WTC11 (cell line): ENCODE measurements around the gene MTMR2. TPM values are rescaled to one million over a fixed set of nuclear protein-coding genes. Genes with fewer than 3 reads are reported as not detected.
A peak's percentile ranks its signal among the peaks of the same experiment; 100 is the strongest.

ENCODE experiments used
- ATAC-seq: fragments of 200-7000 bp; cut with Tn5 transposase; 2 replicates; pipeline ENCODE4 v1.10.0; 2021; ENCODE audit warnings: mild to moderate bottlenecking, moderate library complexity
- CTCF ChIA-PET: fragments of 300-600 bp; sonication (Branson Sonifier 250); formaldehyde crosslinking; loops from one replicate; lab custom pipeline; 2021; ENCODE audit warnings: antibody characterized with exemption; lab: Charles Lee
- POLR2A ChIA-PET: fragments of 350-600 bp; sonication (Branson Sonifier 250); formaldehyde crosslinking; loops from one replicate; lab custom pipeline; 2021; ENCODE audit warnings: antibody characterized with exemption; lab: Charles Lee
- DNase-seq: peaks from one replicate; pipeline ENCODE4 v3.0.0; 2021; ENCODE audit warnings: low spot score
- H3K27ac Mint-ChIP-seq: 2 replicates; pipeline ENCODE4 v1.8.0; 2021; ENCODE audit warnings: mixed read lengths
- H3K27me3 Mint-ChIP-seq: 2 replicates; pipeline ENCODE4 v1.8.0; 2021; ENCODE audit warnings: low read depth, mild to moderate bottlenecking, moderate library complexity, mixed read lengths
- H3K36me3 Mint-ChIP-seq: 2 replicates; pipeline ENCODE4 v1.8.0; 2021; ENCODE audit warnings: mixed read lengths
- H3K4me1 Mint-ChIP-seq: 2 replicates; pipeline ENCODE4 v1.8.0; 2022; ENCODE audit warnings: mixed read lengths
- H3K4me3 Mint-ChIP-seq: 2 replicates; pipeline ENCODE4 v1.8.0; 2021; ENCODE audit warnings: mild to moderate bottlenecking, moderate library complexity, mixed read lengths
- H3K9me3 Mint-ChIP-seq: 2 replicates; pipeline ENCODE4 v1.8.0; 2021; ENCODE audit warnings: mixed read lengths
- CREM ChIP-seq: sonication (generic); formaldehyde crosslinking; IDR thresholded peaks from 2 replicates; pipeline ENCODE4 v1.8.1; 2022; ENCODE audit warnings: mild to moderate bottlenecking, missing genetic modification reagents, moderate library complexity
- FOXJ3 ChIP-seq: sonication (generic); formaldehyde crosslinking; IDR thresholded peaks from 2 replicates; pipeline ENCODE4 v1.9.0; 2021; ENCODE audit warnings: missing genetic modification reagents, mild to moderate bottlenecking, borderline replicate concordance
- MXD4 ChIP-seq: fragments of 250-450 bp; sonication (Bioruptor Pico); IDR thresholded peaks from 2 replicates; pipeline ENCODE4 v1.8.0; 2021; ENCODE audit warnings: mild to moderate bottlenecking, moderate library complexity, borderline replicate concordance
- MYBL2 ChIP-seq: sonication (generic); formaldehyde crosslinking; IDR thresholded peaks from 2 replicates; pipeline ENCODE4 v1.8.1; 2023; ENCODE audit warnings: mild to moderate bottlenecking, moderate library complexity, missing genetic modification reagents
- NFATC4 ChIP-seq: fragments of 250-450 bp; sonication (Bioruptor Pico); IDR thresholded peaks from 2 replicates; pipeline ENCODE4 v1.9.0; 2021; ENCODE audit warnings: mild to moderate bottlenecking
- NFE2L1 ChIP-seq: sonication (generic); formaldehyde crosslinking; IDR thresholded peaks from 2 replicates; pipeline ENCODE4 v1.8.1; 2023; ENCODE audit warnings: missing genetic modification reagents
- SMAD3 ChIP-seq: sonication (generic); formaldehyde crosslinking; IDR thresholded peaks from 2 replicates; pipeline ENCODE4 v1.8.0; 2022; ENCODE audit warnings: missing genetic modification reagents, mild to moderate bottlenecking, borderline replicate concordance
- SP1 ChIP-seq: sonication (generic); formaldehyde crosslinking; conservative IDR thresholded peaks from 2 replicates; pipeline ENCODE4 v1.8.1; 2022; ENCODE audit warnings: missing genetic modification reagents
- ZNF396 ChIP-seq: fragments of 250-450 bp; sonication (Bioruptor Pico); IDR thresholded peaks from 2 replicates; pipeline ENCODE4 v1.8.0; 2021; ENCODE audit warnings: mild to moderate bottlenecking, moderate library complexity, borderline replicate concordance
- ZNF423 ChIP-seq: fragments of 250-450 bp; sonication (Bioruptor Pico); IDR thresholded peaks from 2 replicates; pipeline ENCODE4 v2.1.2; 2022; ENCODE audit warnings: mild to moderate bottlenecking, moderate library complexity
- total RNA-seq: library from RNA; stranded (reverse); gene quantifications from 3 replicates; pipeline ENCODE4 v1.2.3, GENCODE V29; 2021
- TF ChIP-seq, protein P1 (sequence below): sonication (generic); formaldehyde crosslinking; conservative IDR thresholded peaks from 2 replicates; pipeline ENCODE4 v1.8.1; 2022; ENCODE audit warnings: mild to moderate bottlenecking, missing genetic modification reagents
- TF ChIP-seq, protein P2 (sequence below): sonication (generic); formaldehyde crosslinking; IDR thresholded peaks from 2 replicates; pipeline ENCODE4 v1.8.0; 2023; ENCODE audit warnings: missing genetic modification reagents, mild to moderate bottlenecking, borderline replicate concordance
- TF ChIP-seq, protein P3 (sequence below): sonication (generic); formaldehyde crosslinking; IDR thresholded peaks from 2 replicates; pipeline ENCODE4 v1.8.0; 2022; ENCODE audit warnings: missing genetic modification reagents
- TF ChIP-seq, protein P4 (sequence below): sonication (generic); formaldehyde crosslinking; IDR thresholded peaks from 2 replicates; pipeline ENCODE4 v1.8.0; 2022; ENCODE audit warnings: mild to moderate bottlenecking, missing genetic modification reagents
- TF ChIP-seq, protein P5 (sequence below): sonication (generic); formaldehyde crosslinking; IDR thresholded peaks from 2 replicates; pipeline ENCODE4 v1.8.0; 2022; ENCODE audit warnings: mild to moderate bottlenecking, missing genetic modification reagents
- TF ChIP-seq, protein P6 (sequence below): sonication (generic); formaldehyde crosslinking; IDR thresholded peaks from 2 replicates; pipeline ENCODE4 v1.8.1; 2023; ENCODE audit warnings: mild to moderate bottlenecking, missing genetic modification reagents
- TF ChIP-seq, protein P7 (sequence below): sonication (generic); formaldehyde crosslinking; IDR thresholded peaks from 2 replicates; pipeline ENCODE4 v1.8.1; 2023; ENCODE audit warnings: mild to moderate bottlenecking, missing genetic modification reagents
- TF ChIP-seq, protein P8 (sequence below): fragments of 250-450 bp; sonication (Bioruptor Pico); IDR thresholded peaks from 2 replicates; pipeline ENCODE4 v2.1.2; 2022; ENCODE audit warnings: mild to moderate bottlenecking, moderate library complexity

The MTMR2 gene
- total RNA-seq, 1 experiment from 2014 or later = 45.6 TPM

DNA sequence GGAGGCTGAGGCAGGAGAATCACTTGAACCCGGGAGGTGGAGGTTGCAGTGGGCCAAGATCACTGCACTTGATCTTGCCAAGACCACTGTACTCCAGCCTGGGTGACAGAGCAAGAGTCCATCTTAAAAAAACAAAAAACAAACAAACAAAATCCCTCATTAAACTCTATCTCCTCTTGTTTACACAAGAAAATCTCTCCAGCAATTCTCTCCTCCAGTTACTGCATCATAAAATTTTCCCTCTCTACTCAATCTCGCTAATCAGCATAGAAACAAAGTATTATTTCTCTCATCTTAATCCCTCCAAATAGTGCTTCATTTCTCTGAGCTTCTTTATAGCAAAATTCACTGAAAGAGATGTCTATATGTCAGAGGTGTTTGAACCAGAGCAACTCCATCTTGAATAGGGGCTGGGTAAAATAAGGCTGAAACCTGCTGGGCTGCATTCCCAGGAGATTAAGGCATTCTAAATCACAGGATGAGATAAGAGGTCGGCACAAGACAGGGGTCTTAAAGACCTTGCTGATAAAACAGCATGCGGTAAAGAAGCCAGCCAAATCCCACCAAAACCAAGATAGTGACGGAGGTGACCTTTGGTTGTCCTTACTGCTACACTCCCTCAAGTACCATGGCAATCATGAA lies 19.8 kb downstream of the MTMR2 start:
- no peak for DNase-seq

DNA sequence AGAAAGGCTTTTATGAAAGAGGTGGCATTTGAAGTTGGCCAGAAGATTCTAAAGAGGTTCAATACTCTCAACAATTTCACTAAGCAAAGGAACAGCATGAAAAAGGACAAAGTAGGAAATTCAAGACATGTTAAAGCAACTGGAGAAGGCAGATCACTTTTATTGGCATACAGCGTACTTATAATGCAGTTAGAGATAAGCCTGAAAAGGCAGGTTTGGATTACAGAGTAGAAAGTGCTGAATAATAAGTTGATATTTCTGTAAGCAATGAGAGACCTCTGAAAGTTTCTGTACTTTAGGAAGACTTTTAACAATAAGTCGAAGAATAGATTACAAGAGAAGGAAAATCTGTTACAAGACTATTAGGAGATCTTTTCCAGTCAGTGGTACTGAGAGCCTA lies 25.1 kb downstream of the MTMR2 start:
- Mint-ChIP-seq H3K36me3 (no peaks in the 10 kb centered on the region), H3K9me3 (no peaks in the 10 kb centered on the region), H3K27me3 (no peaks in the 10 kb centered on the region), H3K4me3 (no peak overlapping the region), H3K27ac (no peak overlapping the region), H3K4me1 (peaks cover 7% of the 10 kb centered on the region)
- ChIA-PET POLR2A (no interaction called here), CTCF (no interaction called here)
- DNase-seq (no peak), ATAC-seq (no peak)
- TF ChIP-seq MYBL2 (CRISPR knock-in tag) (no peak), CREM (CRISPR knock-in tag) (no peak)
- TF ChIP-seq, protein P1, sequence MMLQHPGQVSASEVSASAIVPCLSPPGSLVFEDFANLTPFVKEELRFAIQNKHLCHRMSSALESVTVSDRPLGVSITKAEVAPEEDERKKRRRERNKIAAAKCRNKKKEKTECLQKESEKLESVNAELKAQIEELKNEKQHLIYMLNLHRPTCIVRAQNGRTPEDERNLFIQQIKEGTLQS (CRISPR knock-in tag) = no peak
- TF ChIP-seq, protein P2, sequence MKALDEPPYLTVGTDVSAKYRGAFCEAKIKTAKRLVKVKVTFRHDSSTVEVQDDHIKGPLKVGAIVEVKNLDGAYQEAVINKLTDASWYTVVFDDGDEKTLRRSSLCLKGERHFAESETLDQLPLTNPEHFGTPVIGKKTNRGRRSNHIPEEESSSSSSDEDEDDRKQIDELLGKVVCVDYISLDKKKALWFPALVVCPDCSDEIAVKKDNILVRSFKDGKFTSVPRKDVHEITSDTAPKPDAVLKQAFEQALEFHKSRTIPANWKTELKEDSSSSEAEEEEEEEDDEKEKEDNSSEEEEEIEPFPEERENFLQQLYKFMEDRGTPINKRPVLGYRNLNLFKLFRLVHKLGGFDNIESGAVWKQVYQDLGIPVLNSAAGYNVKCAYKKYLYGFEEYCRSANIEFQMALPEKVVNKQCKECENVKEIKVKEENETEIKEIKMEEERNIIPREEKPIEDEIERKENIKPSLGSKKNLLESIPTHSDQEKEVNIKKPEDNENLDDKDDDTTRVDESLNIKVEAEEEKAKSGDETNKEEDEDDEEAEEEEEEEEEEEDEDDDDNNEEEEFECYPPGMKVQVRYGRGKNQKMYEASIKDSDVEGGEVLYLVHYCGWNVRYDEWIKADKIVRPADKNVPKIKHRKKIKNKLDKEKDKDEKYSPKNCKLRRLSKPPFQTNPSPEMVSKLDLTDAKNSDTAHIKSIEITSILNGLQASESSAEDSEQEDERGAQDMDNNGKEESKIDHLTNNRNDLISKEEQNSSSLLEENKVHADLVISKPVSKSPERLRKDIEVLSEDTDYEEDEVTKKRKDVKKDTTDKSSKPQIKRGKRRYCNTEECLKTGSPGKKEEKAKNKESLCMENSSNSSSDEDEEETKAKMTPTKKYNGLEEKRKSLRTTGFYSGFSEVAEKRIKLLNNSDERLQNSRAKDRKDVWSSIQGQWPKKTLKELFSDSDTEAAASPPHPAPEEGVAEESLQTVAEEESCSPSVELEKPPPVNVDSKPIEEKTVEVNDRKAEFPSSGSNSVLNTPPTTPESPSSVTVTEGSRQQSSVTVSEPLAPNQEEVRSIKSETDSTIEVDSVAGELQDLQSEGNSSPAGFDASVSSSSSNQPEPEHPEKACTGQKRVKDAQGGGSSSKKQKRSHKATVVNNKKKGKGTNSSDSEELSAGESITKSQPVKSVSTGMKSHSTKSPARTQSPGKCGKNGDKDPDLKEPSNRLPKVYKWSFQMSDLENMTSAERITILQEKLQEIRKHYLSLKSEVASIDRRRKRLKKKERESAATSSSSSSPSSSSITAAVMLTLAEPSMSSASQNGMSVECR (CRISPR knock-in tag) = no peak
- TF ChIP-seq, protein P3, sequence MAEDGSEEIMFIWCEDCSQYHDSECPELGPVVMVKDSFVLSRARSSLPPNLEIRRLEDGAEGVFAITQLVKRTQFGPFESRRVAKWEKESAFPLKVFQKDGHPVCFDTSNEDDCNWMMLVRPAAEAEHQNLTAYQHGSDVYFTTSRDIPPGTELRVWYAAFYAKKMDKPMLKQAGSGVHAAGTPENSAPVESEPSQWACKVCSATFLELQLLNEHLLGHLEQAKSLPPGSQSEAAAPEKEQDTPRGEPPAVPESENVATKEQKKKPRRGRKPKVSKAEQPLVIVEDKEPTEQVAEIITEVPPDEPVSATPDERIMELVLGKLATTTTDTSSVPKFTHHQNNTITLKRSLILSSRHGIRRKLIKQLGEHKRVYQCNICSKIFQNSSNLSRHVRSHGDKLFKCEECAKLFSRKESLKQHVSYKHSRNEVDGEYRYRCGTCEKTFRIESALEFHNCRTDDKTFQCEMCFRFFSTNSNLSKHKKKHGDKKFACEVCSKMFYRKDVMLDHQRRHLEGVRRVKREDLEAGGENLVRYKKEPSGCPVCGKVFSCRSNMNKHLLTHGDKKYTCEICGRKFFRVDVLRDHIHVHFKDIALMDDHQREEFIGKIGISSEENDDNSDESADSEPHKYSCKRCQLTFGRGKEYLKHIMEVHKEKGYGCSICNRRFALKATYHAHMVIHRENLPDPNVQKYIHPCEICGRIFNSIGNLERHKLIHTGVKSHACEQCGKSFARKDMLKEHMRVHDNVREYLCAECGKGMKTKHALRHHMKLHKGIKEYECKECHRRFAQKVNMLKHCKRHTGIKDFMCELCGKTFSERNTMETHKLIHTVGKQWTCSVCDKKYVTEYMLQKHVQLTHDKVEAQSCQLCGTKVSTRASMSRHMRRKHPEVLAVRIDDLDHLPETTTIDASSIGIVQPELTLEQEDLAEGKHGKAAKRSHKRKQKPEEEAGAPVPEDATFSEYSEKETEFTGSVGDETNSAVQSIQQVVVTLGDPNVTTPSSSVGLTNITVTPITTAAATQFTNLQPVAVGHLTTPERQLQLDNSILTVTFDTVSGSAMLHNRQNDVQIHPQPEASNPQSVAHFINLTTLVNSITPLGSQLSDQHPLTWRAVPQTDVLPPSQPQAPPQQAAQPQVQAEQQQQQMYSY (CRISPR knock-in tag) = no peak
- TF ChIP-seq, protein P4, sequence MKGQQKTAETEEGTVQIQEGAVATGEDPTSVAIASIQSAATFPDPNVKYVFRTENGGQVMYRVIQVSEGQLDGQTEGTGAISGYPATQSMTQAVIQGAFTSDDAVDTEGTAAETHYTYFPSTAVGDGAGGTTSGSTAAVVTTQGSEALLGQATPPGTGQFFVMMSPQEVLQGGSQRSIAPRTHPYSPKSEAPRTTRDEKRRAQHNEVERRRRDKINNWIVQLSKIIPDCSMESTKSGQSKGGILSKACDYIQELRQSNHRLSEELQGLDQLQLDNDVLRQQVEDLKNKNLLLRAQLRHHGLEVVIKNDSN = no peak

More for the DNA sequence above, 19.8 kb downstream of the MTMR2 start:
- peaks cover 9% of the 10 kb centered on the region for H3K4me1 Mint-ChIP-seq
- no peaks in the 10 kb centered on the region for H3K27me3 Mint-ChIP-seq
- no peak for TF ChIP-seq NFE2L1 (CRISPR knock-in tag)
- TF ChIP-seq, protein P5, sequence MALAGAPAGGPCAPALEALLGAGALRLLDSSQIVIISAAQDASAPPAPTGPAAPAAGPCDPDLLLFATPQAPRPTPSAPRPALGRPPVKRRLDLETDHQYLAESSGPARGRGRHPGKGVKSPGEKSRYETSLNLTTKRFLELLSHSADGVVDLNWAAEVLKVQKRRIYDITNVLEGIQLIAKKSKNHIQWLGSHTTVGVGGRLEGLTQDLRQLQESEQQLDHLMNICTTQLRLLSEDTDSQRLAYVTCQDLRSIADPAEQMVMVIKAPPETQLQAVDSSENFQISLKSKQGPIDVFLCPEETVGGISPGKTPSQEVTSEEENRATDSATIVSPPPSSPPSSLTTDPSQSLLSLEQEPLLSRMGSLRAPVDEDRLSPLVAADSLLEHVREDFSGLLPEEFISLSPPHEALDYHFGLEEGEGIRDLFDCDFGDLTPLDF = no peak
- TF ChIP-seq, protein P6, sequence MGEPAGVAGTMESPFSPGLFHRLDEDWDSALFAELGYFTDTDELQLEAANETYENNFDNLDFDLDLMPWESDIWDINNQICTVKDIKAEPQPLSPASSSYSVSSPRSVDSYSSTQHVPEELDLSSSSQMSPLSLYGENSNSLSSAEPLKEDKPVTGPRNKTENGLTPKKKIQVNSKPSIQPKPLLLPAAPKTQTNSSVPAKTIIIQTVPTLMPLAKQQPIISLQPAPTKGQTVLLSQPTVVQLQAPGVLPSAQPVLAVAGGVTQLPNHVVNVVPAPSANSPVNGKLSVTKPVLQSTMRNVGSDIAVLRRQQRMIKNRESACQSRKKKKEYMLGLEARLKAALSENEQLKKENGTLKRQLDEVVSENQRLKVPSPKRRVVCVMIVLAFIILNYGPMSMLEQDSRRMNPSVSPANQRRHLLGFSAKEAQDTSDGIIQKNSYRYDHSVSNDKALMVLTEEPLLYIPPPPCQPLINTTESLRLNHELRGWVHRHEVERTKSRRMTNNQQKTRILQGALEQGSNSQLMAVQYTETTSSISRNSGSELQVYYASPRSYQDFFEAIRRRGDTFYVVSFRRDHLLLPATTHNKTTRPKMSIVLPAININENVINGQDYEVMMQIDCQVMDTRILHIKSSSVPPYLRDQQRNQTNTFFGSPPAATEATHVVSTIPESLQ = no peak
- TF ChIP-seq, protein P7, sequence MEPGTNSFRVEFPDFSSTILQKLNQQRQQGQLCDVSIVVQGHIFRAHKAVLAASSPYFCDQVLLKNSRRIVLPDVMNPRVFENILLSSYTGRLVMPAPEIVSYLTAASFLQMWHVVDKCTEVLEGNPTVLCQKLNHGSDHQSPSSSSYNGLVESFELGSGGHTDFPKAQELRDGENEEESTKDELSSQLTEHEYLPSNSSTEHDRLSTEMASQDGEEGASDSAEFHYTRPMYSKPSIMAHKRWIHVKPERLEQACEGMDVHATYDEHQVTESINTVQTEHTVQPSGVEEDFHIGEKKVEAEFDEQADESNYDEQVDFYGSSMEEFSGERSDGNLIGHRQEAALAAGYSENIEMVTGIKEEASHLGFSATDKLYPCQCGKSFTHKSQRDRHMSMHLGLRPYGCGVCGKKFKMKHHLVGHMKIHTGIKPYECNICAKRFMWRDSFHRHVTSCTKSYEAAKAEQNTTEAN (CRISPR knock-in tag) = no peak
- no peak for TF ChIP-seq SMAD3
- peak; percentile 49; the same call in 1 of the 2 replicates for TF ChIP-seq ZNF423 (CRISPR knock-in tag)
- peak; percentile 64; the same call in 1 of the 2 replicates for TF ChIP-seq ZNF396 (CRISPR knock-in tag)
- no peak for TF ChIP-seq FOXJ3 (CRISPR knock-in tag)
- TF ChIP-seq, protein P8, sequence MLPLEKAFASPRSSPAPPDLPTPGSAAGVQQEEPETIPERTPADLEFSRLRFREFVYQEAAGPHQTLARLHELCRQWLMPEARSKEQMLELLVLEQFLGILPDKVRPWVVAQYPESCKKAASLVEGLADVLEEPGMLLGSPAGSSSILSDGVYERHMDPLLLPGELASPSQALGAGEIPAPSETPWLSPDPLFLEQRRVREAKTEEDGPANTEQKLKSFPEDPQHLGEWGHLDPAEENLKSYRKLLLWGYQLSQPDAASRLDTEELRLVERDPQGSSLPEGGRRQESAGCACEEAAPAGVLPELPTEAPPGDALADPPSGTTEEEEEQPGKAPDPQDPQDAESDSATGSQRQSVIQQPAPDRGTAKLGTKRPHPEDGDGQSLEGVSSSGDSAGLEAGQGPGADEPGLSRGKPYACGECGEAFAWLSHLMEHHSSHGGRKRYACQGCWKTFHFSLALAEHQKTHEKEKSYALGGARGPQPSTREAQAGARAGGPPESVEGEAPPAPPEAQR (CRISPR knock-in tag) = peak; percentile 83; the same call in 1 of the 2 replicates
- peak; percentile 79; the same call in 1 of the 2 replicates for TF ChIP-seq MXD4 (CRISPR knock-in tag)
- no peak for TF ChIP-seq SP1 (CRISPR knock-in tag)
- TF ChIP-seq NFATC4 (CRISPR knock-in tag) = no peak
- no peak overlapping the region for H3K27ac Mint-ChIP-seq
- H3K36me3 Mint-ChIP-seq = no peaks in the 10 kb centered on the region
- H3K9me3 Mint-ChIP-seq = no peaks in the 10 kb centered on the region
- no peak for ATAC-seq
- ChIA-PET CTCF (no interaction called here), POLR2A (no interaction called here)
- H3K4me3 Mint-ChIP-seq = no peak overlapping the region
